OCI-LY1 (cell line): Measurements from ENCODE around the gene STK24.

Source experiments
- H2AFZ ChIP-seq: fragments of 200-600 bp; sonication (generic), shearing (Covaris generic); 2 replicates; pipeline ENCODE4 v1.6.0; 2014; ENCODE audit warnings: antibody characterized with exemption, mild to moderate bottlenecking, low read length
- H3F3A ChIP-seq: fragments of 200-600 bp; sonication (generic), shearing (Covaris generic); 2 replicates; pipeline ENCODE4 v1.6.0; 2014; ENCODE audit warnings: mild to moderate bottlenecking, antibody characterized with exemption, low read length, moderate library complexity; ENCODE audit not compliant: insufficient read depth
- H3K27ac ChIP-seq: fragments of 200-600 bp; sonication (generic); 2 replicates; pipeline ENCODE4 v1.5.1; 2014; ENCODE audit warnings: low read length, mixed run types, mild to moderate bottlenecking, low read depth; ENCODE audit not compliant: poor library complexity, severe bottlenecking
- H3K27me3 ChIP-seq: fragments of 200-600 bp; sonication (generic); 2 replicates; pipeline ENCODE4 v1.6.0; 2014; ENCODE audit warnings: antibody characterized with exemption, mild to moderate bottlenecking, low read length, moderate library complexity; ENCODE audit not compliant: insufficient read depth
- H3K36me3 ChIP-seq: fragments of 200-600 bp; sonication (generic); 2 replicates; pipeline ENCODE4 v1.6.1; 2014; ENCODE audit warnings: mild to moderate bottlenecking, antibody characterized with exemption, low read length, moderate library complexity, mixed read lengths; ENCODE audit not compliant: insufficient read depth
- H3K4me1 ChIP-seq: fragments of 200-600 bp; sonication (generic); 2 replicates; pipeline ENCODE4 v1.5.1; 2014; ENCODE audit warnings: mild to moderate bottlenecking, low read length, moderate library complexity; ENCODE audit not compliant: insufficient read depth, severe bottlenecking
- H3K4me2 ChIP-seq: fragments of 200-600 bp; sonication (generic), shearing (Covaris generic); 2 replicates; pipeline ENCODE4 v1.6.1; 2014; ENCODE audit warnings: low read length
- H3K4me3 ChIP-seq: fragments of 200-600 bp; sonication (generic); 2 replicates; pipeline ENCODE4 v1.5.1; 2014; ENCODE audit warnings: low read length, low read depth, mild to moderate bottlenecking, mixed read lengths; ENCODE audit not compliant: poor library complexity, severe bottlenecking
- H3K79me2 ChIP-seq: fragments of 200-600 bp; shearing (Covaris generic); 2 replicates; pipeline ENCODE4 v1.6.1; 2016; ENCODE audit warnings: mixed run types, low read length, mixed read lengths; ENCODE audit not compliant: insufficient read depth
- H3K9ac ChIP-seq: fragments of 200-600 bp; sonication (generic), shearing (Covaris generic); 2 replicates; pipeline ENCODE4 v1.6.1; 2014; ENCODE audit warnings: mild to moderate bottlenecking, low read length, mixed read lengths
- H3K9me2 ChIP-seq: fragments of 200-600 bp; sonication (generic), shearing (Covaris generic); 2 replicates; pipeline ENCODE4 v1.6.1; 2014; ENCODE audit warnings: low read depth, mild to moderate bottlenecking, low read length, mixed read lengths
- H3K9me3 ChIP-seq: fragments of 200-600 bp; shearing (Covaris generic); 2 replicates; pipeline ENCODE4 v1.6.1; 2014; ENCODE audit warnings: low read length, mixed read lengths
- H4K20me1 ChIP-seq: fragments of 200-600 bp; sonication (generic), shearing (Covaris generic); 2 replicates; pipeline ENCODE4 v1.6.0; 2016; ENCODE audit warnings: mild to moderate bottlenecking, low read length; ENCODE audit not compliant: insufficient read depth
- EZH2 ChIP-seq: fragments of 200-600 bp; sonication (generic), shearing (Covaris generic); IDR thresholded peaks from 2 replicates; pipeline ENCODE4 v1.8.0; 2017; ENCODE audit warnings: borderline replicate concordance, mixed run types, mild to moderate bottlenecking, antibody characterized with exemption, low read length, moderate library complexity, mixed read lengths
- TF ChIP-seq, protein P1 (sequence below): fragments of 200-600 bp; sonication (generic), shearing (Covaris generic); IDR thresholded peaks from 2 replicates; pipeline ENCODE4 v1.5.1; 2017; ENCODE audit warnings: mild to moderate bottlenecking, antibody characterized with exemption, low read length, moderate library complexity, mixed read lengths

Gene STK24

DNA sequence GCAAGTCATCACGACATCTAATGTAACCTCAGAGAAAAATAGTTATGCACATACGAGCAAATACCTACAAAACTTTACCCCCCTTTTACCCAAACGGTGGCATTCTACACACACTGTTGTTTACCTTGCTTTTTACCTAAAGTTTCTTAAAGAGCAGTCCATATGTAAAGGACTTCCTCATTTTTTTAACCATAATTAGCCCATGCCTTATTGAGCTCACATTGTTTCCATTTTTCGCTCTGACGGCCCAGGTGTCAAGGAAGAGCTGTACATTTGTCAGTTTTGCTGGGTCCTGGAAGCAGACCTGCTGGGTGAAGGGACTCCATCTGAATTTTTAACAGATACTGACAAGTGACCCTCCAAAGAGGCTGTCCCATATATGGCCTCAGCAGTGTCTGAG lies 89.4 kb downstream of the STK24 start:
- no peaks in the 10 kb centered on the region for H3K79me2 ChIP-seq
- H3K27ac ChIP-seq = no peak overlapping the region
- no peaks in the 10 kb centered on the region for H3K9me3 ChIP-seq
- no peak overlapping the region for H3K4me3 ChIP-seq
- no peaks in the 10 kb centered on the region for H3F3A ChIP-seq
- no peak overlapping the region for H2AFZ ChIP-seq
- TF ChIP-seq, protein P1, sequence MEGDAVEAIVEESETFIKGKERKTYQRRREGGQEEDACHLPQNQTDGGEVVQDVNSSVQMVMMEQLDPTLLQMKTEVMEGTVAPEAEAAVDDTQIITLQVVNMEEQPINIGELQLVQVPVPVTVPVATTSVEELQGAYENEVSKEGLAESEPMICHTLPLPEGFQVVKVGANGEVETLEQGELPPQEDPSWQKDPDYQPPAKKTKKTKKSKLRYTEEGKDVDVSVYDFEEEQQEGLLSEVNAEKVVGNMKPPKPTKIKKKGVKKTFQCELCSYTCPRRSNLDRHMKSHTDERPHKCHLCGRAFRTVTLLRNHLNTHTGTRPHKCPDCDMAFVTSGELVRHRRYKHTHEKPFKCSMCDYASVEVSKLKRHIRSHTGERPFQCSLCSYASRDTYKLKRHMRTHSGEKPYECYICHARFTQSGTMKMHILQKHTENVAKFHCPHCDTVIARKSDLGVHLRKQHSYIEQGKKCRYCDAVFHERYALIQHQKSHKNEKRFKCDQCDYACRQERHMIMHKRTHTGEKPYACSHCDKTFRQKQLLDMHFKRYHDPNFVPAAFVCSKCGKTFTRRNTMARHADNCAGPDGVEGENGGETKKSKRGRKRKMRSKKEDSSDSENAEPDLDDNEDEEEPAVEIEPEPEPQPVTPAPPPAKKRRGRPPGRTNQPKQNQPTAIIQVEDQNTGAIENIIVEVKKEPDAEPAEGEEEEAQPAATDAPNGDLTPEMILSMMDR = no peak
- TF ChIP-seq EZH2 = no peak
- no peak overlapping the region for H3K4me2 ChIP-seq
- H3K9ac ChIP-seq = no peak overlapping the region
- peaks cover 29% of the 10 kb centered on the region for H3K4me1 ChIP-seq
- no peaks in the 10 kb centered on the region for H3K9me2 ChIP-seq
- peaks cover 8% of the 10 kb centered on the region; the same call in 1 of the 2 replicates for H4K20me1 ChIP-seq
- H3K36me3 ChIP-seq = no peaks in the 10 kb centered on the region
- H3K27me3 ChIP-seq = no peaks in the 10 kb centered on the region

DNA sequence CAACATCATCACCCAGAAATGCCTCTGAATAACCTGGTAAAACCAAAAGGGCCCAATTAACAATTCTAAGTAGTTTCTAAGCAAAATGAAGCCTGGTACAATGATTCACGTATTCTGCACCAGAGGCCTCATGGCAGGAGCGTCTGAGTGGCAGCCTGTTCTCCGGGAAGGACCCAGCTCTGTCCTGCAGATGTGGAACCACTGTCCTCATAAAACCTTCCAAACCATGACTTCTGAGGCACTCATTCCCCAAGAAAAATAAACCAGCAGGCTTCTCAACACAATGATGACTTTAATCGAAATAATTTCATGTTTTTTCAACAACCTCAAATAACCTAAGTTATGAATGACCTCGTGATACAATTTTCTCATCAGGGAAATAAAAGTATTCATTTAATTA lies 89.9 kb downstream of the STK24 start:
- no peaks in the 10 kb centered on the region for H3K36me3 ChIP-seq

GRCh38 chr13:98486412-98486811 lies 90.5 kb downstream of the STK24 start:
- Histone ChIP-seq H3K4me1 (peaks cover 29% of the 10 kb centered on the region), H3K27ac (no peak overlapping the region), H3K9ac (no peak overlapping the region), H2AFZ (no peak overlapping the region), H3K79me2 (no peaks in the 10 kb centered on the region), H3K4me3 (no peak overlapping the region), H4K20me1 (peaks cover 8% of the 10 kb centered on the region; the same call in 1 of the 2 replicates), H3K9me3 (no peaks in the 10 kb centered on the region), H3K4me2 (no peak overlapping the region), H3K36me3 (peaks cover 4% of the 10 kb centered on the region; the same call in 1 of the 2 replicates), H3K9me2 (no peaks in the 10 kb centered on the region), H3K27me3 (no peaks in the 10 kb centered on the region), H3F3A (no peaks in the 10 kb centered on the region)
- no peak for TF ChIP-seq EZH2
- TF ChIP-seq, protein P1 = no peak

More for the DNA sequence above, 89.9 kb downstream of the STK24 start:
- no peak overlapping the region for H3K4me3 ChIP-seq
- peaks cover 8% of the 10 kb centered on the region; the same call in 1 of the 2 replicates for H4K20me1 ChIP-seq
- no peaks in the 10 kb centered on the region for H3K9me2 ChIP-seq
- H3K4me1 ChIP-seq = peaks cover 29% of the 10 kb centered on the region
- H2AFZ ChIP-seq = no peak overlapping the region
- no peaks in the 10 kb centered on the region for H3K79me2 ChIP-seq
- no peaks in the 10 kb centered on the region for H3K27me3 ChIP-seq
- H3K27ac ChIP-seq = no peak overlapping the region
- TF ChIP-seq, protein P1 = no peak
- no peak for TF ChIP-seq EZH2
- no peaks in the 10 kb centered on the region for H3K9me3 ChIP-seq
- no peak overlapping the region for H3K4me2 ChIP-seq
- H3F3A ChIP-seq = no peaks in the 10 kb centered on the region
- no peak overlapping the region for H3K9ac ChIP-seq
